B cell (primary cell): ENCODE measurements around the gene LCN12. TPM values are rescaled to one million over a fixed set of nuclear protein-coding genes. Genes with fewer than 3 reads are reported as not detected.

Source experiments
- ATAC-seq: fragments of 200-7000 bp; cut with Tn5 transposase; one replicate; pipeline ENCODE4 v1.10.0; 2021; ENCODE audit warnings: low read depth, mild to moderate bottlenecking, moderate number of reproducible peaks, moderate library complexity
- CTCF ChIA-PET: fragments of 350-600 bp; sonication (Branson Sonifier 250); formaldehyde crosslinking; loops from one replicate; lab custom pipeline; 2021; ENCODE audit warnings: antibody characterized with exemption, inconsistent platforms; lab: Charles Lee
- POLR2A ChIA-PET: fragments of 350-600 bp; sonication (Branson Sonifier 250); formaldehyde crosslinking; loops from one replicate; lab custom pipeline; 2021; ENCODE audit warnings: antibody characterized with exemption; lab: Charles Lee
- DNase-seq: peaks from one replicate; pipeline ENCODE4 v3.0.0; 2013
- H2AFZ ChIP-seq: 2 replicates; pipeline ENCODE4 v1.6.1; 2012; ENCODE audit warnings: mild to moderate bottlenecking, low read depth, low read length; ENCODE audit not compliant: insufficient read depth, poor library complexity, severe bottlenecking
- H3K27ac ChIP-seq, 2 donors: 1 replicate in 1 of 2; 2 replicates in 1 of 2; pipeline ENCODE4 v1.5.1; 2012 to 2013; ENCODE audit warnings: low read length in 2 of 2, mild to moderate bottlenecking in 2 of 2, moderate library complexity in 1 of 2
- H3K27me3 ChIP-seq, 4 experiments: fragments of 200-600 bp in 1 of 4; sonication (generic) in 1 of 4; replicated peaks in 1 of 4; 1 replicate in 2 of 4; 2 replicates in 2 of 4; pipeline versions ENCODE4 v1.6.1 to v1.7.0; 2013 to 2016; ENCODE audit warnings: low read length in 3 of 4, mild to moderate bottlenecking in 2 of 4, mixed read lengths in 1 of 4, moderate library complexity in 1 of 4; ENCODE audit not compliant: insufficient read depth in 4 of 4, control insufficient read depth in 3 of 4; ENCODE audit errors: control extremely low read depth in 1 of 4
- H3K36me3 ChIP-seq, 2 experiments: replicated peaks in 1 of 2; 1 replicate in 1 of 2; 2 replicates in 1 of 2; pipeline versions ENCODE4 v1.6.1 to v1.7.1; 2013; ENCODE audit warnings: low read length in 1 of 2; ENCODE audit not compliant: insufficient read depth in 2 of 2, control insufficient read depth in 1 of 2; ENCODE audit errors: control extremely low read depth in 1 of 2, extremely low read depth in 1 of 2
- H3K4me1 ChIP-seq, 2 donors: fragments of 200-600 bp in 1 of 2; sonication (generic) in 1 of 2; 1 replicate in 1 of 2; 2 replicates in 1 of 2; pipeline versions ENCODE4 v1.5.1 to v1.6.1; 2013 to 2017; ENCODE audit warnings: low read length in 2 of 2; ENCODE audit not compliant: control insufficient read depth in 2 of 2, insufficient read depth in 2 of 2
- H3K4me2 ChIP-seq: replicated peaks from 2 replicates; pipeline ENCODE3; 2012; ENCODE audit warnings: mild to moderate bottlenecking, low read depth, low read length; ENCODE audit not compliant: poor library complexity, severe bottlenecking
- H3K4me3 ChIP-seq, 5 experiments: fragments of 200-600 bp in 1 of 5; sonication (generic) in 1 of 5; 1 replicate in 3 of 5; 2 replicates in 2 of 5; pipeline versions ENCODE4 v1.5.1 to v1.7.0; 2011 to 2016; ENCODE audit warnings: low read length in 4 of 5, mild to moderate bottlenecking in 4 of 5, low read depth in 2 of 5, control low read depth in 1 of 5, moderate library complexity in 1 of 5; ENCODE audit not compliant: insufficient read depth in 1 of 5; ENCODE audit errors: control extremely low read depth in 1 of 5, extremely low read depth in 1 of 5
- H3K79me2 ChIP-seq: fragments of 200-600 bp; sonication (generic); one replicate; pipeline ENCODE4 v1.6.0; 2016; ENCODE audit warnings: low read length; ENCODE audit not compliant: control insufficient read depth, insufficient read depth
- H3K9ac ChIP-seq: fragments of 200-600 bp; sonication (generic); 2 replicates; pipeline ENCODE4 v1.6.1; 2017; ENCODE audit warnings: mild to moderate bottlenecking, low read length, moderate library complexity
- H3K9me3 ChIP-seq, 3 donors: one replicate each; pipeline versions ENCODE4 v1.6.1 to v1.7.1; 2013; ENCODE audit warnings: low read length in 2 of 3; ENCODE audit not compliant: control insufficient read depth in 2 of 3, insufficient read depth in 1 of 3; ENCODE audit errors: control extremely low read depth in 1 of 3
- H4K20me1 ChIP-seq: 2 replicates; pipeline ENCODE4 v1.6.0; 2012; ENCODE audit warnings: mild to moderate bottlenecking, low read length; ENCODE audit not compliant: insufficient read depth, control insufficient read depth, poor library complexity, severe bottlenecking
- H3K27ac Mint-ChIP-seq: one replicate; pipeline ENCODE4 v1.8.0; 2021; ENCODE audit warnings: mixed read lengths
- H3K27me3 Mint-ChIP-seq: one replicate; pipeline ENCODE4 v1.8.0; 2021; ENCODE audit warnings: mixed read lengths
- H3K4me1 Mint-ChIP-seq: one replicate; pipeline ENCODE4 v1.8.0; 2021; ENCODE audit warnings: mixed read lengths
- H3K4me3 Mint-ChIP-seq: one replicate; pipeline ENCODE4 v1.8.0; 2021; ENCODE audit warnings: mixed read lengths
- H3K9me3 Mint-ChIP-seq: one replicate; pipeline ENCODE4 v1.8.0; 2022; ENCODE audit warnings: mixed read lengths; ENCODE audit not compliant: insufficient read depth
- EZH2 ChIP-seq: IDR thresholded peaks from 2 replicates; pipeline ENCODE4 v1.6.1; 2012; ENCODE audit warnings: borderline replicate concordance, low read depth, mild to moderate bottlenecking, moderate library complexity, low read length; ENCODE audit not compliant: insufficient read depth, poor library complexity, severe bottlenecking
- WGBS: methylation state at CpG from one replicate; pipeline ENCODE4 v1.1.5; 2013; ENCODE audit warnings: missing lambda C conversion rate; ENCODE audit not compliant: insufficient coverage; 5-methylcytosine and 5-hydroxymethylcytosine counted together
- intact Hi-C: fragments of 100-400 bp; cut with micrococcal nuclease; formaldehyde crosslinking; loops from one replicate; pipeline ENCODE4 v1.10.0; 2022
- polyA plus RNA-seq: library from polyadenylated mRNA; depleted of rRNA; stranded (reverse); fragments of >200 nt; gene quantifications from 2 replicates; pipeline ENCODE4 v1.2.3, GENCODE V29; 2012
- total RNA-seq, 2 donors: library from RNA; stranded (reverse); fragments of 120-200 nt in 1 of 2; gene quantifications; 1 replicate in 1 of 2; 2 replicates in 1 of 2; pipeline versions ENCODE4 v1.2.3 to v1.2.4, GENCODE V29; 2013 to 2022
- TF ChIP-seq, protein P1 (sequence below): fragments of 200-600 bp; IDR thresholded peaks from one replicate; pipeline ENCODE4 v1.8.0; 2022; ENCODE audit warnings: antibody characterized with exemption, mild to moderate bottlenecking

Gene LCN12
- total and polyA plus RNA-seq, 2 donors (not counting 1 experiment from before 2014, with no cell fraction given): 2.4 to 2.6 TPM

DNA sequence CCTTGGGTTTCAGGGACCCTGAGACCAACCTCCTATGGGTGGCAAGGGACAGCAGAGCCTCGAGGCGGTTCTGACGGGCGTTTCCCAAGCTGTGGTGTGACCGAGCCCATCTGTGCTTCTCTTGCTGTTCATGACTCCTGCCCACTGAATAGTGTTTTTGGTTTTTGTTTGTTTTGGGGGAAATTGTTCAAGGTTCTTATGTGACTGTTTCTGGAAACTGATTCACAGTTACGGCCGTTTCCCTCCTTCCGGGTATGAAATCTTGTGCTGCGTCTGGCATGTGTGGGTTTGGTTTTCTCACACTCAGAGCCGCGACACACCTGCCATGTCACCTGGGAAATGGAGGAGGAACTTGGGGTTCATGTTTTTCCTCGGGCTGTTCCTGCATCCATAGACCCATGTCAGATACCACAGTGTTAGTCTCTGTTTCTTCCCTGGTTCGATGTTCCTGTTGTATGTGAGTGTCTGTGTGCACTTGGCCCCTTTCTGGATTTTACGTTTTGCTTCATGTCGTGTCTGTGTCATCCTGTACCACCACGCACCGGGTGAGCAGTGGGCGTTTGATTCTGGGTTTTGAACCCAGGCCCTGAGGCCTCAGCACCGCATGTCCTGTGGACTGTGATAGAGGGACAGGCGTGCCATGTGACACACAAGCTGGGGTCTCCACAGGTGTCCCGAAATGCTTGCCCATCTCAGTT is 36.3 kb upstream of the LCN12 start:
- H3K9ac ChIP-seq: no peak overlapping the region
- no peaks in the 10 kb centered on the region for H3K9me3 ChIP-seq
- Mint-ChIP-seq H3K9me3 (no peaks in the 10 kb centered on the region), H3K27me3 (no peaks in the 10 kb centered on the region), H3K4me1 (no peaks in the 10 kb centered on the region), H3K27ac (no peak overlapping the region), H3K4me3 (no peak overlapping the region)
- no peak for TF ChIP-seq EZH2
- TF ChIP-seq, protein P1, sequence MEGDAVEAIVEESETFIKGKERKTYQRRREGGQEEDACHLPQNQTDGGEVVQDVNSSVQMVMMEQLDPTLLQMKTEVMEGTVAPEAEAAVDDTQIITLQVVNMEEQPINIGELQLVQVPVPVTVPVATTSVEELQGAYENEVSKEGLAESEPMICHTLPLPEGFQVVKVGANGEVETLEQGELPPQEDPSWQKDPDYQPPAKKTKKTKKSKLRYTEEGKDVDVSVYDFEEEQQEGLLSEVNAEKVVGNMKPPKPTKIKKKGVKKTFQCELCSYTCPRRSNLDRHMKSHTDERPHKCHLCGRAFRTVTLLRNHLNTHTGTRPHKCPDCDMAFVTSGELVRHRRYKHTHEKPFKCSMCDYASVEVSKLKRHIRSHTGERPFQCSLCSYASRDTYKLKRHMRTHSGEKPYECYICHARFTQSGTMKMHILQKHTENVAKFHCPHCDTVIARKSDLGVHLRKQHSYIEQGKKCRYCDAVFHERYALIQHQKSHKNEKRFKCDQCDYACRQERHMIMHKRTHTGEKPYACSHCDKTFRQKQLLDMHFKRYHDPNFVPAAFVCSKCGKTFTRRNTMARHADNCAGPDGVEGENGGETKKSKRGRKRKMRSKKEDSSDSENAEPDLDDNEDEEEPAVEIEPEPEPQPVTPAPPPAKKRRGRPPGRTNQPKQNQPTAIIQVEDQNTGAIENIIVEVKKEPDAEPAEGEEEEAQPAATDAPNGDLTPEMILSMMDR: no peak
- ATAC-seq (no peak), DNase-seq (no peak)
- POLR2A ChIA-PET: interaction anchor here (0.5 kb wide), 1 partner anchor 288 kb away, joined by 3 read pairs; no protein-coding TSS in a partner anchor
- intact Hi-C loops: no loop called here
- no peak overlapping the region for H3K4me3 ChIP-seq
- H2AFZ ChIP-seq: no peak overlapping the region
- H3K27ac ChIP-seq: no peak overlapping the region
- H3K79me2 ChIP-seq: peaks cover 44% of the 10 kb centered on the region
- CTCF ChIA-PET: no interaction called here
- 97% methylated on average over 17 of the region's 21 CpGs for WGBS
- H4K20me1 ChIP-seq: peaks cover 34% of the 10 kb centered on the region
- H3K36me3 ChIP-seq: peaks cover 6 to 62% of the 10 kb centered on the region in 2 experiments
- no peak overlapping the region for H3K4me2 ChIP-seq
- no peaks in the 10 kb centered on the region for H3K4me1 ChIP-seq
- no peaks in the 10 kb centered on the region for H3K27me3 ChIP-seq
